Measurements from ENCODE around the gene TRMO. TPM values are rescaled to one million over a fixed set of nuclear protein-coding genes. Genes with fewer than 3 reads are reported as not detected.
A peak's percentile ranks its signal among the peaks of the same experiment; 100 is the strongest.

TRMO gene
- total RNA-seq, 5 donors from 2014 or later (not counting 1 experiment from before 2014, with no cell fraction given) = 38.8 to 47.4 (median 44.7) TPM

- H3K36me3 ChIP-seq (ENCODE audit: control insufficient read depth in 2 of 2, extremely low read depth in 1 of 2, insufficient read depth in 1 of 2, low read length in 1 of 2) = no peaks in the 10 kb centered on the region
- no peaks in the 10 kb centered on the region for H3K9me3 ChIP-seq
- ATAC-seq (replicated peaks in 1 of 4) = no peak
- Mint-ChIP-seq H3K27me3 (peaks cover 0 to 2% of the 10 kb centered on the region in 2 donors), H3K27ac (no peak overlapping the region), H3K4me1 (peaks cover 6 to 9% (median 8%) of the 10 kb centered on the region in 3 donors), H3K4me3 (no peak overlapping the region), H3K9me3 (no peaks in the 10 kb centered on the region), H3K36me3 (no peaks in the 10 kb centered on the region)
- ChIA-PET CTCF (interaction anchor here in 1 of 2 donors (0.9 to 1.2 kb wide), 3 partner anchors 11 to 30 kb away, joined by 3 to 5 read pairs (median 3); no protein-coding TSS in a partner anchor), POLR2A (no interaction called here)
- no peaks in the 10 kb centered on the region for H3K27me3 ChIP-seq (replicated peaks in 1 of 2; ENCODE audit: control insufficient read depth in 2 of 2, extremely low read depth in 1 of 2, insufficient read depth in 2 of 2, low read length in 1 of 2)
- DNase-seq = no peak
- peaks cover 1 to 7% of the 10 kb centered on the region in 2 experiments for H3K4me1 ChIP-seq (ENCODE audit: control insufficient read depth in 1 of 2, extremely low read depth in 1 of 2, insufficient read depth in 2 of 2, low read length in 2 of 2)
- H3K27ac ChIP-seq (ENCODE audit: low read length) = no peak overlapping the region
- no peak overlapping the region for H3K4me3 ChIP-seq (ENCODE audit: control insufficient read depth in 1 of 2, extremely low read depth in 1 of 2, low read length in 1 of 2)
These were observed 21.1 kb upstream of the TRMO start for GRCh38 chr9:97943308-97943855.

DNA sequence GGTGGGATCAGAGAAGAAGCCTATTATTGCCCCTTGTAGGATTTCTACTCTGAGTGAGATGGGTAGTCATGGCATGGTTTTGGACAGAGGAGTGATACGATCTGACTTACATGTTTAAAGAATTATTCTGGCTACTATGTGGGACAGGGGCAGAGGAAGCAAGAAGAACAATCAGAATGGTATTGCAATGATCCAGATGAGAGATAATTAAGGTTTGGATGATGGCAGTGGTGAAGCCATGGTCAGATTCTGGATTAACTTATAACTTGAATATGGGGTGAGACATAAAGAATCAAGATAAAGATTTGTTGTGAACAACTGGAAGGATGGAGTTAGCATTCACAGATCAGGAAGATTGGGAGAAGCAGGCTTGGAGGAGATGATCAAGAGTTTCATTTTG lies 19.0 kb upstream of the TRMO start:
- ATAC-seq (replicated peaks in 1 of 4) (no peak), DNase-seq (no peak)
- Histone ChIP-seq H3K9me3 (no peaks in the 10 kb centered on the region), H3K27ac (ENCODE audit: low read length) (no peak overlapping the region), H3K4me3 (ENCODE audit: control insufficient read depth in 1 of 2, extremely low read depth in 1 of 2, low read length in 1 of 2) (no peak overlapping the region), H3K4me1 (ENCODE audit: control insufficient read depth in 1 of 2, extremely low read depth in 1 of 2, insufficient read depth in 2 of 2, low read length in 2 of 2) (peaks cover 9 to 19% of the 10 kb centered on the region in 2 experiments), H3K36me3 (ENCODE audit: control insufficient read depth in 2 of 2, extremely low read depth in 1 of 2, insufficient read depth in 1 of 2, low read length in 1 of 2) (no peaks in the 10 kb centered on the region), H3K27me3 (replicated peaks in 1 of 2; ENCODE audit: control insufficient read depth in 2 of 2, extremely low read depth in 1 of 2, insufficient read depth in 2 of 2, low read length in 1 of 2) (no peaks in the 10 kb centered on the region)
- H3K27me3 Mint-ChIP-seq = no peaks in the 10 kb centered on the region
- ChIA-PET POLR2A (interaction anchor here (0.6 to 1.1 kb wide), 2 partner anchors 10 to 21 kb away, joined by 3 read pairs; no protein-coding TSS in a partner anchor), CTCF (interaction anchor here in 1 of 2 donors (0.7 kb wide), 1 partner anchor 12 kb away, joined by 5 read pairs; no protein-coding TSS in a partner anchor)
- H3K36me3 Mint-ChIP-seq = no peaks in the 10 kb centered on the region
- no peaks in the 10 kb centered on the region for H3K9me3 Mint-ChIP-seq
- no peak overlapping the region for H3K4me3 Mint-ChIP-seq
- H3K4me1 Mint-ChIP-seq = peaks cover 18 to 25% (median 21%) of the 10 kb centered on the region in 3 donors
- no peak overlapping the region for H3K27ac Mint-ChIP-seq
- 91% methylated on average over 1 of the region's 1 CpG for WGBS (ENCODE audit: insufficient coverage)

GRCh38 chr9:97940741-97941140 lies 18.4 kb upstream of the TRMO start:
- no peaks in the 10 kb centered on the region for H3K27me3 ChIP-seq (replicated peaks in 1 of 2; ENCODE audit: control insufficient read depth in 2 of 2, extremely low read depth in 1 of 2, insufficient read depth in 2 of 2, low read length in 1 of 2)
- H3K36me3 Mint-ChIP-seq = no peaks in the 10 kb centered on the region
- H3K4me3 ChIP-seq (ENCODE audit: control insufficient read depth in 1 of 2, extremely low read depth in 1 of 2, low read length in 1 of 2) = no peak overlapping the region
- peaks cover 9 to 19% of the 10 kb centered on the region in 2 experiments for H3K4me1 ChIP-seq (ENCODE audit: control insufficient read depth in 1 of 2, extremely low read depth in 1 of 2, insufficient read depth in 2 of 2, low read length in 2 of 2)
- H3K27ac ChIP-seq (ENCODE audit: low read length) = no peak overlapping the region
- CTCF ChIA-PET = interaction anchor here (0.6 to 1.2 kb wide), 2 partner anchors 18 to 152 kb away, joined by 3 read pairs; no protein-coding TSS in a partner anchor
- DNase-seq = no peak
- WGBS (ENCODE audit: insufficient coverage) = 80% methylated on average over 2 of the region's 3 CpGs
- ATAC-seq (replicated peaks in 1 of 4) = no peak
- H3K9me3 Mint-ChIP-seq = no peaks in the 10 kb centered on the region
- H3K27me3 Mint-ChIP-seq = no peaks in the 10 kb centered on the region
- H3K27ac Mint-ChIP-seq = no peak overlapping the region
- no peaks in the 10 kb centered on the region for H3K9me3 ChIP-seq
- POLR2A ChIA-PET = interaction anchor here in 1 of 2 donors (0.6 kb wide), 1 partner anchor 10 kb away, joined by 3 read pairs; no protein-coding TSS in a partner anchor
- H3K36me3 ChIP-seq (ENCODE audit: control insufficient read depth in 2 of 2, extremely low read depth in 1 of 2, insufficient read depth in 1 of 2, low read length in 1 of 2) = no peaks in the 10 kb centered on the region
- H3K4me3 Mint-ChIP-seq = no peak overlapping the region
- peaks cover 18 to 30% (median 26%) of the 10 kb centered on the region in 3 donors for H3K4me1 Mint-ChIP-seq

- Mint-ChIP-seq H3K36me3 (no peaks in the 10 kb centered on the region), H3K27ac (peak overlapping the region; percentile 32 to 49), H3K4me3 (no peak overlapping the region), H3K9me3 (no peaks in the 10 kb centered on the region), H3K27me3 (no peaks in the 10 kb centered on the region), H3K4me1 (peaks cover 21 to 35% (median 31%) of the 10 kb centered on the region in 3 donors)
- H3K4me3 ChIP-seq (ENCODE audit: control insufficient read depth in 1 of 2, extremely low read depth in 1 of 2, low read length in 1 of 2) = no peak overlapping the region
- no peak for ATAC-seq (replicated peaks in 1 of 4)
- ChIA-PET POLR2A (no interaction called here), CTCF (interaction anchor here (0.6 to 1.2 kb wide), 2 partner anchors 17 to 152 kb away, joined by 3 read pairs; no protein-coding TSS in a partner anchor)
- no peaks in the 10 kb centered on the region for H3K36me3 ChIP-seq (ENCODE audit: control insufficient read depth in 2 of 2, extremely low read depth in 1 of 2, insufficient read depth in 1 of 2, low read length in 1 of 2)
- peaks cover 11 to 19% of the 10 kb centered on the region in 2 experiments for H3K4me1 ChIP-seq (ENCODE audit: control insufficient read depth in 1 of 2, extremely low read depth in 1 of 2, insufficient read depth in 2 of 2, low read length in 2 of 2)
- no peaks in the 10 kb centered on the region for H3K9me3 ChIP-seq
- H3K27me3 ChIP-seq (replicated peaks in 1 of 2; ENCODE audit: control insufficient read depth in 2 of 2, extremely low read depth in 1 of 2, insufficient read depth in 2 of 2, low read length in 1 of 2) = no peaks in the 10 kb centered on the region
- DNase-seq = no peak
- no peak overlapping the region for H3K27ac ChIP-seq (ENCODE audit: low read length)
These were observed 17.9 kb upstream of the TRMO start for GRCh38 chr9:97940233-97940632.

- peaks cover 31 to 51% (median 50%) of the 10 kb centered on the region in 3 donors for H3K4me1 Mint-ChIP-seq
- Histone ChIP-seq H3K27me3 (replicated peaks in 1 of 2; ENCODE audit: control insufficient read depth in 2 of 2, extremely low read depth in 1 of 2, insufficient read depth in 2 of 2, low read length in 1 of 2) (no peaks in the 10 kb centered on the region), H3K4me3 (ENCODE audit: control insufficient read depth in 1 of 2, extremely low read depth in 1 of 2, low read length in 1 of 2) (no peak within 1 kb of the TSS), H3K4me1 (ENCODE audit: control insufficient read depth in 1 of 2, extremely low read depth in 1 of 2, insufficient read depth in 2 of 2, low read length in 2 of 2) (peaks cover 12 to 27% of the 10 kb centered on the region in 2 experiments), H3K27ac (ENCODE audit: low read length) (peak within 1 kb of the TSS; percentile 79), H3K36me3 (ENCODE audit: control insufficient read depth in 2 of 2, extremely low read depth in 1 of 2, insufficient read depth in 1 of 2, low read length in 1 of 2) (no peaks in the 10 kb centered on the region), H3K9me3 (no peaks in the 10 kb centered on the region)
- DNase-seq (peak in 33 of 35 experiments; percentile 26 to 74 (median 48)), ATAC-seq (replicated peaks in 1 of 4) (peak; percentile 87 to 99 (median 94))
- H3K9me3 Mint-ChIP-seq = no peaks in the 10 kb centered on the region
- peak within 1 kb of the TSS; percentile 87 to 92 for H3K27ac Mint-ChIP-seq
- CTCF ChIA-PET = interaction anchor here in 1 of 2 donors (0.6 to 1.1 kb wide), 3 partner anchors 12 to 34 kb away, joined by 3 to 6 read pairs (median 4); no protein-coding TSS in a partner anchor
- POLR2A ChIA-PET = no interaction called here
- WGBS (ENCODE audit: insufficient coverage) = 0% methylated on average over 1 of the region's 3 CpGs
- peak within 1 kb of the TSS; percentile 24 to 60 (median 26) for H3K4me3 Mint-ChIP-seq
- H3K36me3 Mint-ChIP-seq = no peaks in the 10 kb centered on the region
- no peaks in the 10 kb centered on the region for H3K27me3 Mint-ChIP-seq
These were observed 15.9 kb upstream of the TRMO start, which contains the start of gene HEMGN for GRCh38 chr9:97938081-97938644. Gene HEMGN, minus strand, starts transcription at chr9:97938172. Its CDS starts 36 bp downstream, at chr9:97938136.

GRCh38 chr9:97936998-97937397 lies 14.7 kb upstream of the TRMO start:
- ATAC-seq (replicated peaks in 1 of 4) (no peak), DNase-seq (no peak)
- peaks cover 39 to 55% (median 54%) of the 10 kb centered on the region in 3 donors for H3K4me1 Mint-ChIP-seq
- CTCF ChIA-PET = interaction anchor here (1.0 to 1.7 kb wide), 4 partner anchors 13 to 98 kb away, joined by 4 to 8 read pairs (median 4); no protein-coding TSS in a partner anchor
- Histone ChIP-seq H3K27ac (ENCODE audit: low read length) (peak overlapping the region; percentile 32), H3K4me3 (ENCODE audit: control insufficient read depth in 1 of 2, extremely low read depth in 1 of 2, low read length in 1 of 2) (no peak overlapping the region), H3K27me3 (replicated peaks in 1 of 2; ENCODE audit: control insufficient read depth in 2 of 2, extremely low read depth in 1 of 2, insufficient read depth in 2 of 2, low read length in 1 of 2) (no peaks in the 10 kb centered on the region), H3K4me1 (ENCODE audit: control insufficient read depth in 1 of 2, extremely low read depth in 1 of 2, insufficient read depth in 2 of 2, low read length in 2 of 2) (peaks cover 15 to 33% of the 10 kb centered on the region in 2 experiments), H3K9me3 (no peaks in the 10 kb centered on the region), H3K36me3 (ENCODE audit: control insufficient read depth in 2 of 2, extremely low read depth in 1 of 2, insufficient read depth in 1 of 2, low read length in 1 of 2) (no peaks in the 10 kb centered on the region)
- H3K4me3 Mint-ChIP-seq = no peak overlapping the region
- H3K36me3 Mint-ChIP-seq = no peaks in the 10 kb centered on the region
- POLR2A ChIA-PET = interaction anchor here in 1 of 2 donors (0.5 to 0.6 kb wide), 3 partner anchors 16 to 108 kb away, joined by 3 to 6 read pairs (median 3); no protein-coding TSS in a partner anchor
- peak overlapping the region in 1 of 2 donors; percentile 39 for H3K27ac Mint-ChIP-seq
- no peaks in the 10 kb centered on the region for H3K9me3 Mint-ChIP-seq
- no peaks in the 10 kb centered on the region for H3K27me3 Mint-ChIP-seq

All from T-cell (primary cell).